H9 (cell line): ENCODE results near the gene TEK. TPM values are rescaled to one million over a fixed set of nuclear protein-coding genes. Genes with fewer than 3 reads are reported as not detected.

Experiments used
- DNase-seq: peaks from one replicate; pipeline ENCODE4 v3.0.0-alpha.2; 2017
- H2AFZ ChIP-seq: one replicate; pipeline ENCODE4 v1.6.1; 2013; ENCODE audit warnings: mild to moderate bottlenecking, low read length, control low read depth, moderate library complexity
- H2AK5ac ChIP-seq: 2 replicates; pipeline ENCODE4 v1.6.1; 2013; ENCODE audit warnings: low read length, control low read depth, mixed read lengths; ENCODE audit not compliant: insufficient read length
- H2BK120ac ChIP-seq: one replicate; pipeline ENCODE4 v1.6.1; 2013; ENCODE audit warnings: low read depth, mild to moderate bottlenecking, low read length, control low read depth, inconsistent platforms; ENCODE audit not compliant: poor library complexity, severe bottlenecking
- H2BK12ac ChIP-seq: 2 replicates; pipeline ENCODE4 v1.6.1; 2013; ENCODE audit warnings: low read length, control low read depth, mixed read lengths, low read depth; ENCODE audit not compliant: insufficient read length
- H2BK15ac ChIP-seq: 2 replicates; pipeline ENCODE4 v1.6.1; 2013; ENCODE audit warnings: low read depth, low read length, control low read depth
- H2BK20ac ChIP-seq: one replicate; pipeline ENCODE4 v1.6.1; 2013; ENCODE audit warnings: low read depth, mild to moderate bottlenecking, low read length, control low read depth, inconsistent platforms; ENCODE audit not compliant: poor library complexity, severe bottlenecking
- H2BK5ac ChIP-seq: 2 replicates; pipeline ENCODE4 v1.6.1; 2013; ENCODE audit warnings: low read length, control low read depth, mixed read lengths; ENCODE audit not compliant: insufficient read length
- H3K14ac ChIP-seq: 2 replicates; pipeline ENCODE4 v1.6.1; 2013; ENCODE audit warnings: low read length, control low read depth; ENCODE audit not compliant: insufficient read depth
- H3K18ac ChIP-seq: 2 replicates; pipeline ENCODE4 v1.6.1; 2013; ENCODE audit warnings: low read depth, mild to moderate bottlenecking, mixed read lengths, low read length, control low read depth; ENCODE audit not compliant: insufficient read length
- H3K23ac ChIP-seq: 2 replicates; pipeline ENCODE4 v1.6.1; 2013; ENCODE audit warnings: low read length, control low read depth, mixed read lengths, low read depth; ENCODE audit not compliant: insufficient read length
- H3K23me2 ChIP-seq: 2 replicates; pipeline ENCODE4 v1.6.1; 2013; ENCODE audit warnings: low read depth, mild to moderate bottlenecking, mixed read lengths, low read length, control low read depth; ENCODE audit not compliant: insufficient read length, poor library complexity, severe bottlenecking
- H3K27ac ChIP-seq: 2 replicates; pipeline ENCODE4 v1.5.1; 2013; ENCODE audit warnings: low read length, control low read depth, mixed read lengths, low read depth; ENCODE audit not compliant: insufficient read length
- H3K27me3 ChIP-seq: 2 replicates; pipeline ENCODE4 v1.6.1; 2013; ENCODE audit warnings: low read length, control low read depth, inconsistent platforms; ENCODE audit not compliant: insufficient read depth
- H3K4ac ChIP-seq: 2 replicates; pipeline ENCODE4 v1.6.1; 2013; ENCODE audit warnings: low read depth, mild to moderate bottlenecking, control low read depth, inconsistent platforms, low read length, moderate library complexity
- H3K4me1 ChIP-seq: 2 replicates; pipeline ENCODE4 v1.6.1; 2013; ENCODE audit warnings: low read length, control low read depth, inconsistent platforms; ENCODE audit not compliant: insufficient read depth
- H3K4me2 ChIP-seq: 2 replicates; pipeline ENCODE4 v1.6.1; 2013; ENCODE audit warnings: low read length, control low read depth, mixed read lengths; ENCODE audit not compliant: insufficient read length, insufficient read depth
- H3K56ac ChIP-seq: 2 replicates; pipeline ENCODE4 v1.6.1; 2013; ENCODE audit warnings: low read depth, mild to moderate bottlenecking, mixed read lengths, low read length, control low read depth; ENCODE audit not compliant: insufficient read length
- H3K79me1 ChIP-seq: 2 replicates; pipeline ENCODE4 v1.6.1; 2013; ENCODE audit warnings: low read depth, mild to moderate bottlenecking, moderate library complexity, low read length, control low read depth, inconsistent platforms; ENCODE audit not compliant: insufficient read depth, poor library complexity, severe bottlenecking
- H3K79me2 ChIP-seq: 2 replicates; pipeline ENCODE4 v1.6.1; 2013; ENCODE audit warnings: low read length, control low read depth, inconsistent platforms; ENCODE audit not compliant: insufficient read depth
- H3K9ac ChIP-seq: 2 replicates; pipeline ENCODE4 v1.6.1; 2013; ENCODE audit warnings: low read length, control low read depth, mixed read lengths; ENCODE audit not compliant: insufficient read length; ENCODE audit errors: extremely low read depth
- H3K9me3 ChIP-seq: one replicate; pipeline ENCODE4 v1.6.1; 2013; ENCODE audit warnings: low read depth, low read length, inconsistent platforms; ENCODE audit not compliant: control insufficient read depth
- H3T11ph ChIP-seq: one replicate; pipeline ENCODE4 v1.6.1; 2013; ENCODE audit warnings: mild to moderate bottlenecking, low read length, control low read depth, inconsistent platforms
- H4K20me1 ChIP-seq: one replicate; pipeline ENCODE4 v1.6.1; 2013; ENCODE audit not compliant: control insufficient read depth, insufficient read length, insufficient read depth
- H4K5ac ChIP-seq: 2 replicates; pipeline ENCODE4 v1.6.1; 2013; ENCODE audit warnings: low read depth, mild to moderate bottlenecking, mixed read lengths, low read length, control low read depth; ENCODE audit not compliant: insufficient read length
- H4K8ac ChIP-seq: replicated peaks from 2 replicates; pipeline ENCODE4 v1.6.1; 2013; ENCODE audit warnings: low read length, control low read depth, mixed read lengths, low read depth; ENCODE audit not compliant: insufficient read length
- H4K91ac ChIP-seq: 2 replicates; pipeline ENCODE4 v1.6.1; 2013; ENCODE audit warnings: low read depth, mild to moderate bottlenecking, moderate library complexity, mixed read lengths, low read length, control low read depth; ENCODE audit not compliant: insufficient read length
- H3K27ac Mint-ChIP-seq, 3 experiments: 2 replicates in 2 of 3; 3 replicates in 1 of 3; pipeline ENCODE4 v1.8.0; 2020 to 2021; ENCODE audit warnings: mixed read lengths in 3 of 3, mild to moderate bottlenecking in 1 of 3, moderate library complexity in 1 of 3
- H3K27me3 Mint-ChIP-seq: 2 replicates; pipeline ENCODE4 v1.8.0; 2021; ENCODE audit warnings: low read depth, mild to moderate bottlenecking, moderate library complexity, mixed read lengths
- H3K36me3 Mint-ChIP-seq, 3 experiments: 2 replicates in 2 of 3; 3 replicates in 1 of 3; pipeline ENCODE4 v1.8.0; 2020 to 2021; ENCODE audit warnings: low read depth in 3 of 3, mixed read lengths in 3 of 3; ENCODE audit not compliant: insufficient read depth in 1 of 3
- H3K4me1 Mint-ChIP-seq, 2 experiments: 2 replicates each; pipeline ENCODE4 v1.8.0; 2020; ENCODE audit warnings: mixed read lengths in 2 of 2
- H3K4me3 Mint-ChIP-seq, 2 experiments: 2 replicates in 1 of 2; 3 replicates in 1 of 2; pipeline ENCODE4 v1.8.0; 2020 to 2021; ENCODE audit warnings: mild to moderate bottlenecking in 2 of 2, mixed read lengths in 2 of 2, moderate library complexity in 1 of 2
- H3K9me3 Mint-ChIP-seq, 2 experiments: 2 replicates in 1 of 2; 3 replicates in 1 of 2; pipeline ENCODE4 v1.8.0; 2020; ENCODE audit warnings: mild to moderate bottlenecking in 2 of 2, mixed read lengths in 2 of 2, moderate library complexity in 1 of 2
- CTCF ChIP-seq: fragments of 200-600 bp; sonication (generic); conservative IDR thresholded peaks from 3 replicates; pipeline ENCODE4 v1.8.0; 2021; ENCODE audit warnings: antibody characterized with exemption, mild to moderate bottlenecking
- WGBS: extraction: QIAGEN DNeasy Blood & Tissue Kit; methylation state at CpG from one replicate; pipeline ENCODE4 v1.1.7; 2013; ENCODE audit warnings: missing lambda C conversion rate, low lambda C conversion rate, mixed read lengths; ENCODE audit not compliant: insufficient read length; ENCODE audit errors: extremely low coverage; 5-methylcytosine and 5-hydroxymethylcytosine counted together
- total RNA-seq: library from RNA; stranded (reverse); gene quantifications from 2 replicates; pipeline ENCODE4 v1.2.1, GENCODE V29; 2021

The TEK gene
- total RNA-seq, 1 experiment from 2014 or later, result 1.8 TPM

GRCh38 chr9:27212191-27212590, 103.2 kb downstream of the TEK start:
- Histone ChIP-seq H2BK15ac (no peak overlapping the region), H2AFZ (no peak overlapping the region), H3K27me3 (no peaks in the 10 kb centered on the region), H3K4ac (no peak overlapping the region), H3K4me1 (no peaks in the 10 kb centered on the region), H4K91ac (no peak overlapping the region), H3K14ac (no peak overlapping the region), H3K79me1 (no peaks in the 10 kb centered on the region), H3K27ac (no peak overlapping the region), H3K18ac (no peak overlapping the region), H3K23me2 (no peaks in the 10 kb centered on the region), H4K5ac (no peak overlapping the region), H3K79me2 (no peaks in the 10 kb centered on the region), H3K9ac (no peak overlapping the region), H3T11ph (no peak overlapping the region), H3K23ac (no peak overlapping the region), H3K56ac (no peak overlapping the region), H3K9me3 (no peaks in the 10 kb centered on the region), H3K4me2 (no peak overlapping the region), H2BK120ac (no peak overlapping the region), H4K20me1 (no peaks in the 10 kb centered on the region), H2BK5ac (no peak overlapping the region), H2AK5ac (no peak overlapping the region), H4K8ac (no peak overlapping the region), H2BK20ac (no peak overlapping the region), H2BK12ac (no peak overlapping the region)
- no peaks in the 10 kb centered on the region for H3K27me3 Mint-ChIP-seq
- no peak for TF ChIP-seq CTCF
- no peaks in the 10 kb centered on the region for H3K9me3 Mint-ChIP-seq
- no peak overlapping the region for H3K27ac Mint-ChIP-seq
- no CpG with 5 or more reads among the region's 4 CpGs for WGBS
- DNase-seq, result no peak
- H3K4me1 Mint-ChIP-seq, result peaks cover 0 to 3% of the 10 kb centered on the region in 2 experiments; a peak in 1 of 4 replicates
- no peak overlapping the region for H3K4me3 Mint-ChIP-seq
- 0 out of 7 replicates have a peak, but pooled peaks cover 0 to 4% (median 0%) of the 10 kb centered on the region in 3 experiments for H3K36me3 Mint-ChIP-seq
